Breast epithelium (tissue), 4 donors: Measurements from ENCODE around the gene PRR18. TPM values are rescaled to one million over a fixed set of nuclear protein-coding genes. Genes with fewer than 3 reads are reported as not detected.

Experiments
- DNase-seq, 2 donors: peaks; one replicate each; pipeline ENCODE4 v3.0.0-alpha.2; 2019; ENCODE audit warnings: low spot score in 2 of 2
- H3K27ac ChIP-seq, 2 donors: fragments of 200-600 bp; sonication (generic) in 1 of 2; one replicate each; pipeline ENCODE4 v1.5.1; 2016 to 2019; ENCODE audit warnings: mild to moderate bottlenecking in 1 of 2
- H3K27me3 ChIP-seq, 2 donors: fragments of 200-600 bp; sonication (generic) in 1 of 2; one replicate each; pipeline versions ENCODE4 v1.5.1 to v1.6.0; 2017 to 2019; ENCODE audit warnings: control low read depth in 1 of 2, mild to moderate bottlenecking in 1 of 2
- H3K36me3 ChIP-seq: fragments of 200-600 bp; one replicate; pipeline ENCODE4 v1.5.1; 2019
- H3K4me1 ChIP-seq, 2 donors: fragments of 200-600 bp; sonication (generic); one replicate each; pipeline ENCODE4 v1.5.1; 2016 to 2019; ENCODE audit warnings: control low read depth in 1 of 2
- H3K4me3 ChIP-seq, 3 donors: fragments of 200-600 bp; sonication (generic); 1 replicate in 2 of 3; 2 replicates in 1 of 3; pipeline ENCODE4 v1.5.1; 2016 to 2019; ENCODE audit warnings: mild to moderate bottlenecking in 3 of 3, moderate library complexity in 2 of 3
- H3K9me3 ChIP-seq, 2 donors: fragments of 200-600 bp; sonication (generic) in 1 of 2; one replicate each; pipeline ENCODE4 v1.5.1; 2016 to 2019; ENCODE audit warnings: control low read depth in 1 of 2
- POLR2A ChIP-seq: fragments of 450-650 bp; IDR thresholded peaks from one replicate; pipeline ENCODE4 v1.6.1; 2016; ENCODE audit warnings: antibody characterized with exemption, mild to moderate bottlenecking, moderate library complexity
- POLR2AphosphoS5 ChIP-seq, 3 donors: sonication (generic); formaldehyde crosslinking; IDR thresholded peaks; one replicate each; pipeline ENCODE4 v1.6.1; 2017; ENCODE audit warnings: antibody characterized with exemption in 3 of 3
- intact Hi-C: fragments of 100-400 bp; cut with DNase I; formaldehyde crosslinking; loops from one replicate; pipeline ENCODE4 v1.15.1; 2023; ENCODE audit warnings: low total_unique reads
- total RNA-seq, 3 donors: library from RNA; depleted of rRNA; stranded (reverse); fragments of >200 nt; gene quantifications; one replicate each; pipeline ENCODE4 v1.1.0, GENCODE V29; 2016
- TF ChIP-seq, protein P1 (sequence below), 3 donors: fragments of 450-650 bp; IDR thresholded peaks; one replicate each; pipeline ENCODE4 v1.5.1; 2016 to 2017; ENCODE audit warnings: antibody characterized with exemption in 3 of 3, mild to moderate bottlenecking in 3 of 3, moderate library complexity in 3 of 3

The PRR18 gene
- total RNA-seq, 3 donors from 2014 or later, result 0.29 TPM; not detected in 2

DNA sequence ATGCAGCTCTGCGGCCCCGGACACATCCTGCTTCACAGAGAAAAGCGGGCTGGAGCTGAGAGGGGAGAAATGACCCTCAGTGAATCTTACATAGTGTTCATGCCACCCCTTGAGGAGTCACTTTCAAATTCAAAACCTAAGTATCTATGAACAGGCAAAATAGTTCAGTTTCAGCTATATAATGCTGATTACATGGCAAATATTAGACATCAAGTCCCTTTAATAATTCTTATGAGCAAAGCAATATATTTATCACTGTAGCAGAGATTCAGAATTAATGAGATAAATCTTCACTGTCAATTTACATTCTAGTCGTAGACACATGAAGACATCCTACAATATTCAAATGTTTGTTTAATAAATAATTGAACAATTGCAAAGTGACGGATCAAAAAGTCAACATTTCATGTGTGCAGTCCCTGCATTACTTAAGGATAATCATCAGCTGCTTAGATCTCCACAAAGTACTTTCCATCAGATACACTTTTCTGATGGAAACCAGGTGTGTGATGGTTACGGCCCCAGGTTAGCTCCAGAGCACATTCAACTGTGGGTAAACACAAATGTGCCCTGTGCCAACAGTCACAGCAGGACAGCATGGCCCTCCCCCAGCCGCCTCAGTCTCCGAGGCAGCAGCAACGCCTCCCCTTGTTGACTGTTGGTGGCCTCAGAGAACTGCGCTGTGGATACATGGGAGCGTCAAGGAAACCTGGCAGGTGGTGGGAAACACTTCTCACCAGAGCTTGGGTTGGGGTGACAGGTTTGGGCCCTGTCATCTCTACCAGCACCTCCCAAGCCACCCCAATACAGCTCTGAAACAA, 787 bp upstream of the PRR18 start:
- Histone ChIP-seq H3K4me3 (peak overlapping the region in 2 of 3 donors; percentile 50 to 75), H3K9me3 (no peaks in the 10 kb centered on the region), H3K27me3 (peaks cover 9 to 22% of the 10 kb centered on the region in 2 donors), H3K4me1 (peaks cover 0 to 7% of the 10 kb centered on the region in 2 donors), H3K27ac (no peak overlapping the region), H3K36me3 (no peaks in the 10 kb centered on the region)
- TF ChIP-seq, protein P1, sequence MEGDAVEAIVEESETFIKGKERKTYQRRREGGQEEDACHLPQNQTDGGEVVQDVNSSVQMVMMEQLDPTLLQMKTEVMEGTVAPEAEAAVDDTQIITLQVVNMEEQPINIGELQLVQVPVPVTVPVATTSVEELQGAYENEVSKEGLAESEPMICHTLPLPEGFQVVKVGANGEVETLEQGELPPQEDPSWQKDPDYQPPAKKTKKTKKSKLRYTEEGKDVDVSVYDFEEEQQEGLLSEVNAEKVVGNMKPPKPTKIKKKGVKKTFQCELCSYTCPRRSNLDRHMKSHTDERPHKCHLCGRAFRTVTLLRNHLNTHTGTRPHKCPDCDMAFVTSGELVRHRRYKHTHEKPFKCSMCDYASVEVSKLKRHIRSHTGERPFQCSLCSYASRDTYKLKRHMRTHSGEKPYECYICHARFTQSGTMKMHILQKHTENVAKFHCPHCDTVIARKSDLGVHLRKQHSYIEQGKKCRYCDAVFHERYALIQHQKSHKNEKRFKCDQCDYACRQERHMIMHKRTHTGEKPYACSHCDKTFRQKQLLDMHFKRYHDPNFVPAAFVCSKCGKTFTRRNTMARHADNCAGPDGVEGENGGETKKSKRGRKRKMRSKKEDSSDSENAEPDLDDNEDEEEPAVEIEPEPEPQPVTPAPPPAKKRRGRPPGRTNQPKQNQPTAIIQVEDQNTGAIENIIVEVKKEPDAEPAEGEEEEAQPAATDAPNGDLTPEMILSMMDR (IDR thresholded peaks at IDR 0.05), result no peak
- TF ChIP-seq POLR2AphosphoS5 (IDR thresholded peaks at IDR 0.05) (peak in 1 of 3 donors; percentile 26), POLR2A (no peak)
- intact Hi-C loops, result loop anchor here (2.0 kb wide), 1 partner anchor 18 kb away; no protein-coding TSS in a partner anchor
- DNase-seq, result peak in 1 of 2 donors; percentile 67

DNA sequence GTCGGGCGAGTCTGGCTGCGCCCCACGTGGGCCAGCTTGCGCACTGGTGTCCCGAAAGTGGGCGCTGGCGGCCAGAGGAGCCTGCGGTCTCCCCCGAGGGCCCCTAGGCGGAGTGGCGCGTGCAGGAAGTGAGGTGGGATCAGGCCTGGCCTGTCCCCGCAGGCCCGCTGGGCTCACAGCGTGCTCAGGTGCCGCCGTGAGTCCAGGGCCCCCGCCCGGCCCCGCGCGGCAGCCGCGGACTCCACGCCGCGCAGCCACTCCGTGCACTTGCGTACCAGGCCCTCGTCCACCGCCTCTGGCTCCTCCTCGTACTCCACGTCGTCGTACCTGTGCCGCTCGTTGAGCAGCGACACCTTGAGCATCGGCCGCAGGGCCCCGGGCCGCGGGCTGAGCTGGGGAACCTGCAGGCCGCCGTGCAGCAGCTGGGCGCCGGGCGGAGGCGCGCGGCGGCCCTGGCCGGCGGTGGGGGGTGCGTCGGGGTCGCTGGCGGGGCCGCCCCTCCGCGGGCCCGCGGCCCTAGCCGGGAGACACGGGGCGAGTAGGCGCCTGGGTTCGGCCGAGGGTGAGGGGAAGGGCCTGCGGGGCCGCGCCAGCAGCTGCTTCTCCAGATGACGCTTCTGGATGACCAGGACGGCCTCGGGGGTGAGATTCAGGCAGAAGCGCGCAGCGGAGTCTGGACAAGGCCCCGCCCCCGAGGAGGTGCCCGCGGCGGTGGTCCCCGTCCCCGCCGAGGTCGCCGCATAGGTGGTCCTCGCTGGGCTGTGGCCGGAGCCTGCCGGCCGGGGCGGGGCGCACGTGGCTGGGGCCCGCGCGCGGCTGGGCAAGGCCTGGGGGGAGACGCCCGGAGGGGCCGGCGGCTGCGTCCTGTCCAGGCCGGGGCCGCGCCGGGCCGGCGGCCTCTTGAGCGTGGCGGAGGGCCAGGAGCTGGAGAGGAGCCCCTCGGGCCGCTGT, 835 bp downstream of the PRR18 start:
- Histone ChIP-seq H3K36me3 (no peaks in the 10 kb centered on the region), H3K4me3 (peak overlapping the region; percentile 35 to 75 (median 50)), H3K27me3 (peaks cover 9 to 25% of the 10 kb centered on the region in 2 donors), H3K9me3 (no peaks in the 10 kb centered on the region), H3K4me1 (peaks cover 0 to 7% of the 10 kb centered on the region in 2 donors), H3K27ac (no peak overlapping the region)
- TF ChIP-seq, protein P1 (IDR thresholded peaks at IDR 0.05), result no peak
- intact Hi-C loops, result loop anchor here (2.0 kb wide), 1 partner anchor 19 kb away; no protein-coding TSS in a partner anchor
- DNase-seq, result no peak

DNA sequence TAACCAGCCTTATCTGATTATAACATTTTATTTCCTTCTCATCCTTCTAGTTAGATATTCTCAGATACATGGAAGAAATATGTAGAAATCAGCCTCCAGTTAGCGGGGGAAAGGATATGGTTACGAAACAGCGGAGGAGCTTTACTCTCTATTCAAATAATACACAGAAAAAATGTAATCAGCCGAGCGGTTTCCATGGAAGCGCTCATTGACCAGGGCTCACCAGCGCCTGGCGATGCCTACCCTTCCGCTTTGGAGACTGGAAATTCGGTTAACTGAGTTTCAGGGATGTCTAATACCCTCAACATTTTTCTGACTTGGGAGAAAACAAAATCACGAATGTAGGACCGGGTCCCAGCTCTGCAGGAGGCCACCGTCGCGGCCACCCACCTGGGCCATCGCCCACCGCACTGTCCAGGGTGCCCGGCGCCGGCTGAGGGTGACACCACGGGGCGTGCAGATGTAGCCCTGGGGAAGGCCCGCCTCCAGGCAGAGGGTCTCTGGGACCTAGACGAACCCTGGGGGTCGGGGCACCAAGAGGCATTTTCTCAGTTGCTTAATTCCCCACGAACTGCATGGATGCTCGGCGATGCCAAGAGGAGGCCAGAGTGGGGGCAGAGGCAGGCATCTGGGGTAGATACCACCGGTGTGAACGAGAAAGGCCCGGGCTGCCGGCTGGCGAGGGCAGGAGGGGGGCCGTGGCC, 1.7 kb downstream of the PRR18 start:
- H3K4me3 ChIP-seq, result peak overlapping the region in 2 of 3 donors; percentile 50 to 75
- peaks cover 9 to 26% of the 10 kb centered on the region in 2 donors for H3K27me3 ChIP-seq
- TF ChIP-seq POLR2AphosphoS5 (IDR thresholded peaks at IDR 0.05) (no peak), POLR2A (no peak)
- TF ChIP-seq, protein P1 (IDR thresholded peaks at IDR 0.05), result no peak

DNA sequence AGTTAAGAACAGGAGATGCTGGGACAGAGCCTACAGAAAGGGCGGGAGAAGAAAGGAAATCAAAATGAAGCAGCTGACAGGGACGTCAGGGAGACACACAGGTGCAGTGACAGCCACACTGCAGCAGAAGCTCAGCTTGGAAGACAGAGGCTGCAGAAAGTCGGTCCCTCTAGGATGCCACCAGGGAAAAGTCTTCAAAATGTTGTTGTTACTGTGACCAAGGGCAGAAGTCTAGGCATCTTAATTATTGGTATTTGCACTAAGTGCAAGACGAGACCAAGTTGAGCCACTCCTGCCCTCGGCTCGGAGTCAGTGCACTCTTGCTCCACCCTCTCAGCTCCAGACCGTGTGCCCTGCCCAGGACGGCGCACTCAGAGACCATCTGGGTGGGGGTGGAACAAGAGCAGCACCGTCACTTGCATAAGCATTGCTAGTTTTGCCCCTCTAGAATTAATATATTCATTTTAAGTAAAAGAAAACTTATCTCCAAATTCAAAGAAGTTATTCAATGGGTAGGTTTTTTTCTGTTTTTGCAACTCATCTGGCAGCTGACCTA, 2.6 kb downstream of the PRR18 start:
- Histone ChIP-seq H3K27ac (no peak overlapping the region), H3K4me3 (no peak overlapping the region), H3K9me3 (no peaks in the 10 kb centered on the region), H3K4me1 (peaks cover 0 to 7% of the 10 kb centered on the region in 2 donors), H3K27me3 (peaks cover 9 to 26% of the 10 kb centered on the region in 2 donors), H3K36me3 (no peaks in the 10 kb centered on the region)
- TF ChIP-seq POLR2A (no peak), POLR2AphosphoS5 (IDR thresholded peaks at IDR 0.05) (no peak)
- TF ChIP-seq, protein P1 (IDR thresholded peaks at IDR 0.05), result no peak
- intact Hi-C loops, result no loop called here
- DNase-seq, result no peak

More for the DNA sequence above, 1.7 kb downstream of the PRR18 start:
- Histone ChIP-seq H3K9me3 (no peaks in the 10 kb centered on the region), H3K4me1 (peaks cover 0 to 7% of the 10 kb centered on the region in 2 donors), H3K27ac (no peak overlapping the region), H3K36me3 (no peaks in the 10 kb centered on the region)
- DNase-seq, result no peak
- intact Hi-C loops, result no loop called here
